Fibroblast of skin of abdomen (primary cell): ENCODE measurements around the gene SYT7.
A peak's percentile ranks its signal among the peaks of the same experiment; 100 is the strongest.

Experiments
- DNase-seq: peaks from one replicate; pipeline ENCODE4 v3.0.0-alpha.2; 2013

Gene SYT7

DNA sequence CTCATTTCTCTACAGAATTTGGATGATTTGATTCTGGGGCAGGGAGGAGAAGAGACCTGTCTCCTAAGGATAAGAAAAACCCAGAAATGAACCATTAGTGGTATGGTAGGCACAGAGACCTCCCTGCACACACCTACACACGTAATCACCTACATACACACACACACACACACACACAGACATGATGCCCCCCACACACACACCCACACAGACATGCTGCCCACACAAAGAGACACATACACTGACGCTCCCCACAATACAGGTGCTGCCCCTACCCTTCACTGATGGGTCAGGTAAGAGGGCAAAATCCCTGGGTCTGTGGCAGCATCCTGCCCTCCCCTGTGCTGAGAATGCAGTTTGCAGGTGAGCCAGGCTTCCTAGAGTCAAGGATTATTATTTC, 1.1 kb upstream of the SYT7 start:
- no peak for DNase-seq

DNA sequence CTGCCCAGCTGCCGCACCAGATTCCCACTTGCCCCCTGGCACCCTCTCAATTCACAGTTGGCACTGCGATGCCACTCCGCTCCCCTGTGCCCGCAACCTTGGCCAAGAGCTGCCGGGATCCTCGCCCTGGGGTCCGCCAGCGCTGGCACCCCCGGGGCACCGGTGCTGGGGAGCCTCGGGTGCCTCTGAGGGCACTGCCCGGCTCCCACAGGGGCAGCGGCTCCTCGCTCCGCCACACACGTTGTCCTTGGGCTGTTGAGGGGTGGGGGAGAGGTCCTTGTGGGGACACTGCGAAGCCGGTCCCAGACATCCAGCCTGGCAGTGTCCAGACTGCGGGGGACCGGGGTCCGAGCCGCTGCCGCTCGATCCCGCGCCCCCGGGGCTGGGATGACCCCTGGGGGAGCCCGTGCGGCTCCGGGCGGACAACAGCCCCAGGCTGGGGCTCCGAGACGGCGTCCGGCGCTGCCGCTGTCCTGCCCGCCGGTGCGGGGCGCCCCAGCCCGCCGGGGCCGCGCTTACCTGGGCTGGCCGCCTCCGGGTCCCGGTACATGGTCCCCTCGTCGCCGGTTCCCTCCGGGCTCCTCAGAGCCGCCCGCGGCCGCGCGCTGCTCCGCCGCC, 496 bp downstream of the SYT7 start:
- no peak for DNase-seq

DNA sequence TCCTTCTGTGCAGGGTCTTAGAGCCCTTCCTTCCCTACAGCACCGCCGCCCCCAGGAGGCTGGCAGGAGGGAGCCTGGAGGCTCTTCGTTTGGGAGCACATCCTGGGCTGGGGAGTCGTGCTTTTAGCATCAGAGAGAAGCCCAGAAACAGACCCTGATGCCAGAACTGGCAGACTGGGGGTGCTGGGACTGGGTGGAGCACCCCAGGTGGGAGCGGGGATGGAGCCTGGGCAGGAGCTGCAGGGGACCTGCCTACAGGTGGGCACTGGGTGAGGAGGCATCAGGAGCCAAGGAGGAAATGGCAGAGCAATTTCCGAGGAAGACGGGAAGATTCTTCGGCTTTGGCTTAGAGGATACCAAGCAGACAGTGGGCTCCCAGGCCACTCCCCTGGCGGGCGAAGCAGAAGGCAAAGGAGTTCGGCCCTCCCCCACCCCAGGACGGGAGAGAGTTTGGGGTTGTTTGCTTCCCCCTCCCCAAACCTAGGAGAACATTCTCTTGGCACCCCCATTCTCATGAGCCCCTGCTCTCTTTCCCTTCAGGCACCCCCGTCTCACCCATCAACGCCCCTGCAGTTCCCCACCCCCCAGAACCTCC, 1.1 kb downstream of the SYT7 start:
- DNase-seq, result no peak

DNA sequence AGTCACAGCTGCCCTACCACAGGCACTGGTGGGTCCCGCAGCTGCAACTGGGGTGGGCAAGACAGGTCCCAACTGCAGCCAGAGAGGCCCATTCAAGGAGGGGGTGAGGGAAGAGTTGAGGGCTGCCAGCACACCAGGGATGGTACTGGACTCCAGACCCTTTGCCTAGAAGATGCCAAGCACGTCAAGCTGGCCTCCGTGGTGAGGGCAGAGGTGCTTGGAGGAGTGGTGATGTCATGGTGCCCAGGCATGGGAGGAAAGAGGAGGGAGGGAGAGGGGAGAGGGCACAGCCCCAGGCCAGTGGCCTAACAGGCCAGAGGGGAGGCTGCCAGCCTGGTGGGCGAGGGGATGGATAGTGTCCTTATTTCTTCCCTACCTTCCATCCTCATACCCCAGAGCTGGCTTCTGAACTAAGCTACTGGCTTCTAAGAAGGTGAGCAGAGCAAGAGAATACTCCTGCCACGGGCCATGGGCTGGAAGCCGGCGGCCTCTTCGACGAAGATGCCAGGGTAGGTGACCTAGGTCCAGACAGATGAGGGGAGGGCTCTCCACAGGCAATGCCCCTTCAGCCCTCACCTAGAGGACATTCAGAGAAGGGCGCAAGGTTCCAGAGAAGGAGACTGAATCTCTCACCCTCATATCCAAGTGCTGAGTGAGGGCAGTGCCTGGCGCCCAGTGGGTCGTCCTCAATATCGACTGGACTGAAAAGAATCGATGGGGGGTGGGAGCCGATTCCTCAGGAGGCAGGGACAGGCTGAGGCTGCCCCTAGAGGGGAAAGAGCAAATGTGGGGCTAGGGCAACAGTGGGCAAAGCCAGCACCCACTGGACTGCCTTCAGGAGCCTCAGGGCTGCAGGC, 1.8 kb downstream of the SYT7 start:
- no peak for DNase-seq

DNA sequence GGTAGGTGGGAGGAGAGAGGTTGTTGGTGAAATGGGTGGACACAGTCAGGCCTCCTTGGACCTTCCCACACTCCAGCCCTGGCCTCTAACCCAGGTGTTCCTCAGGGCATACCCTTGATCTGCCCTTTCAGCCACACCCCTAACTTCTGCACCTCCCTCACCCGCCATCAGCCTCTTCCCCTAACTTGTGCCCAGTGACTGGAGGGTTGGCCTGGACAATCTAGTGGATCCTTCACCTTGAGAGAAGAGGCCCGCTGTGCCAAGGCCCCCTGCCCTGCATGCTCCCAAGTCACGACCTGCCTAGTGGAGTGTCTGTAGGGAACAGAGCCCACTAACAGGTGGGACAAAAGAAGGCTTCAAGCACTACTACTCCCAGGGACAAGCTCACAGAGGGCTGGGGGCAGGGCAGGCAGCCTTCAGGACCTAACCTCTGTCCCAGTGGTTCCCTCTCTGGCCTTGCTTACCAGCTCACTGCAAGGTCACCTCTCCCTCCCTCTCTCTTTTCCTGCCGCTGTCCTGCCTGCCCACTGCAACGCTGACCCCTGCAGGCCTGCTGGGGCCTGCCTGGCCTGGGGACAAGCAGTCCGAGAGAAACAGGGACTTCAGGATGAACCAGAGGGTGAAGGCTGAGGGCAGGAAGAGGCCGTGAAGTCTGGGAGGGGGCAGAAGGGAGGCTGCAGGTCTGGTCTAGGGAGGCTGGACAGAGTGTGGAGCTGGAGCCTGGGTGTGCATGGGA, 3.3 kb downstream of the SYT7 start:
- DNase-seq, result no peak

- no peak for DNase-seq
Observed at GRCh38 chr11:61575886-61576861, 4.7 kb downstream of the SYT7 start.

DNA sequence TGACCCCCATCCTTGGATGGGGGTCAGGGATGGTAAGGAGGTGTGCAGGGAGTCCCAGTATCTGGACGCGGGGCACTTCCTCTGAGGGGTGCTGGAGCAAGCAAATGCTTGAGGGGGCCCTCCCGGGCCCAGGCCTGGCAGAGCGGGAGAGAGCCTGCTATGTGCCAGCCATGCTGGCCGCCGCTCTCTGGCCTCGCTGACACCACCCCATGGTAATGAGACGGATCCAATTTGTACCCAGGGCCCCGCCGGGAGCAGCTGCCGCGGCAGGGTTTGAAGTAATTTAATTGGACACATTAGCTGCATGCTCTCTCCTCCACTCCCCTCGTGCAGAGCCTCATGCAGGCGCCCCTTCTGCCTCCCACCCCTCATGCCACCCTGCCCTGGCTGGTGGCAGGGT, 6.3 kb downstream of the SYT7 start:
- no peak for DNase-seq

GRCh38 chr11:61572913-61573312, 8.0 kb downstream of the SYT7 start:
- DNase-seq, result no peak

DNA sequence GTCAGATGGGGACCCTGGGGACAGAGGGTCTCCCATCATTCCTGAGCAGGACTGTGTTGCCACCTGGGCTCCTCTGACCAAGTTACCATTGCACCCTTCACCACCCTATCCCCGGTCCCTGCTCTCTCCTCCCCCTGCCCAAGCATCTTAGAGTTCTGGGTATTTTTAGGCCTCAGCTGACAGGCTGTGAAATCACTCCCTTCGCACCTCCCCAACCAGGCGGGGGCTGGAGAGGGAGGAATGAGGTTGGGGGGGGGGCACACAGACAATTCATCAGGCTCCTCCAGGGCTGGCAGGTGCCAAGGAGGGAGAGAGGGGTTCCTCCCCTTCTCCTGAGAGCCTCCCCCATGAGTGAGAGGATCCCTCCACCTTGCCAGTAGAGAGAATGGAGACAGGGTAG, 9.0 kb downstream of the SYT7 start:
- no peak for DNase-seq

DNA sequence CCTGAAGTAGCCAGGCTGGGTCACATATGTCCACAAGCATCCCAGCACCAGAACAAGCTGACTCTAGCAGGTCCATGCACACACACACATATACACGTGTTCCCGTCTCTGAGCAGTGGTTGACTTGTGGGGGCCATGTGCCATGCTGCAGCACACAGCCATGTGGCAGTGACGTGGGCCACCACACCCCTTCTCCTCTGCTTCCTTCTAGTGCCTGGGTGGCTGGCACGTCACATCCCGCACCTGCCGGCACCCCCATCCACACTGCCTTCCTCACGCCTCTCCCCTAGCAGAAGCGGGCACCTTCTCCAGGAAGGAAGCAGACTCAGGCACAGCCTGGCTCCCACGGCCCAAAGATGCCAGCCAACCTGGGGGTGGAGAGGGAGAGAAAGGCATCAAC, 9.5 kb downstream of the SYT7 start:
- no peak for DNase-seq

DNA sequence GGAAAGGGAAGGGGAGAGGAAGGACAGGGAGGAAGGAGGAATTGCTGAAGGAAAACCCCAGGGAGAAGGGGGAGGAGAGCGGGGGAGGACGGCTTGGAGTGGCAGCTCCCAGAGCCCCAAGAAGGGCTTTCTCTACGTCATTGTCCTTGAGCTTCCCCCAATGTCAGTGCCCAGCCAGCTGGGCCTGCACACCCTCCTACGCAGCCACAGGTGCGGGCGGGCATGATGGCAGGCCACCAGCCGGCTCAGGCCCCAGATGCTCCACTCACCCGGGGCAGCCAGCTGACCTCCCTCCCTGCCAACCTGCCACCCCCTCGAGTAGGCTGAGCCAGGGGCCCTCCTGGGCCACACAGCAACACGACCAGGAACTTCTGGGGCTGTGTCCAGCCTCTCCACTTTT, 11.2 kb downstream of the SYT7 start:
- DNase-seq, result no peak

GRCh38 chr11:61569018-61569417, 11.9 kb downstream of the SYT7 start:
- DNase-seq, result no peak

DNA sequence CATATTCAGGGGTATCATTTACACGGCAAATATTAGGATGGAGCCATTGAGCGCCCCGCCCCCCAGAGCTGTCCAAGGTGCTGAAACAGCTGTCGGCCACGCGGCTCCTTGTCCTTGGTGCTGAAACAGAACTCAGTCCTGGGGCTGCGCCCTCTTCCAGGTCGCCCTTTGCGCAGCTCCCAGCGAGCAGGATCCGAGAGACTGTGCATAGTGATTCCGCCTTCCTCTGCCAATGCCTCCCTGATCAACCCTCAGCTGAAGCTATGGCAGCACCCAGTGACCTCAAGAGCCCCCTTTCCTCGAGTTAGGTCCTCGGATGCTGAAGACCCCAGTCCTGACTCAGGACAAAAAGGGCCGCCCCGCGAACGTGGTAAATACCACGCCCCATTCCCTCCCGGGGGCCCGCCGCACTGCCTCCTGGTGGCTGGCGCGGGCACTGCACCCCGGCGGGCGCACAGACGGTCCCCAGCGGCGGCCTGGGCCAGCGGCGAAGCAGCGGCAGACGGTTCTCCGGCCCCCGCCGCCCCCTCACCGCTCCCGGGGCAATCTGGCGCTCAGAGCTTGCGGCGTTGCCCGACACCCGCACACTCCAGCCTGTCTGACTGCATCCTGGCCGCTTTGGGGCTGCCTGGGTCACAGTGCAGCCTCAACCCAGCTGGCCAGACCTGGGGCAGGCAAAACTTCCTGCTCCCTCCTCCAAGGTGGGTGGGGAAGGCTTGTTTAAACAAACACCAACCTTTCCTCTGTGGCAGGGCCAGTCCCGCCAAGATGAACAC, 13.4 kb downstream of the SYT7 start:
- peak; percentile 70 for DNase-seq

GRCh38 chr11:61564936-61565696, 15.8 kb downstream of the SYT7 start:
- no peak for DNase-seq

DNA sequence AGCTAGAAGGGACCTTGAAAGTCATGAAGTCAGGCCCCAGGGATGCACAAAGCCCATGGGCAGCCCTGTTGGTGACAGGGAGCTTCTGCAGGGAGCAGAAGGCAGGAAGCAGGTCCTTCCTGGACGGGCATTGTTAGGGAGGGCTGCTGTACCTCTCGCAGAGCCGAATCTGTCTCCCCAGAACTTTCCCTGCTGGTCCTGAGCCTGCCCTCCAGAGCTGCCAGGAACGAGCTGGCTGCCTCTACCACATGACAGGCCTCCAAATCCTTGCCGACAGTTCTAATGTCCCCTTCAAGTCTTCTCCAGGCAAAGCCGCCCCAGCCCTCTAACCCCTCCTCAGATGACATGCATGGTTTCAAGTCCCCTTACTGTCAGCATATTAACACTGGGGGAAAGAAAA, 20.1 kb downstream of the SYT7 start:
- DNase-seq, result no peak

- DNase-seq, result no peak
Observed at GRCh38 chr11:61556621-61557020, 24.3 kb downstream of the SYT7 start.

- no peak for DNase-seq
Observed at GRCh38 chr11:61555978-61556377, 24.9 kb downstream of the SYT7 start.

DNA sequence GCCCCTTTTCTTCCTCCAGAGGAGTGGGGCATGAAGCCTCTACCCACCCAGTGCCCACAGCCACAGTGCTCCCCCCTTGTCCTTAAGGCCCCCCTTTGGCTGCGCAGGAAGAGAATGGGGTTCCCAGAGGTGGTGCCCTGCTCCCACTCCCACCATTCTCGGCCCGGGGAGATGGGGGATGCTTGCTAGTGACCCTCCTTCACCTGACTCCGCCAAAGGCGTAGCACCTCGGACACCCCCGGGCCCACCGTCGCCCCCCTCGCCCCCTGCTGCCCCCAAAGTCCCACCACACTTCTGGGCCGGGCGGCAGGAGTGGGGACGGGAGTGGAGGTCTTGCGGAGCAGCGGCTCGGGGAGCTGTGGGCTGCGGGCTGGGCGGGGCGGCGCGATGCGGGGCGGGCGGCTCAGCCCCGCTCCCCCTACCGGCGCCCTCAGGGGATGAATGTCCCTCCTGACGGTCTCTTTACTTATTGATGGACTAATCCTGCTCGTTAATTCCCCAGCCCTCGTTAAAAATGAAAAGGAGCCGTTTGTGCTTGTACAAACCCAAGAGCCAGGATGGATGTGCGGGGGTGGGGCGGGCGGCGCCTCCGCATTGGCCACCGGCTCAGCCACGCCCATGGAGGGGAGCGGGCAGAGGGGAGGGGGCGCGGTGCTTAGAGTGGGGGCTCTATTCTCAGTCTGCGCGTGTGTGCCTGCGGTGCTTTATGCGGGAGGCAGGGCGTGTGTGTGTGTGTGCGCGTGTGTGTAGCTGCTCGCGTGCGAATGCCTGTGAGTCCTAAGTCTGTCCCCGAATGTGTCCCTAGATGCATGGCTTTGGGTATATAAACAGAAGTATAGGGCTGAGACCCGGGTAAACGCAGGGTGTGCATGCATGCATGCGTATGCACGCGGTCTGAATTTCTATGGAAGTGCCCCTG, 25.6 kb downstream of the SYT7 start:
- DNase-seq, result no peak
